B cell (primary cell): ENCODE measurements around the gene CADM2. TPM values are rescaled to one million over a fixed set of nuclear protein-coding genes. Genes with fewer than 3 reads are reported as not detected.

Experiments
- ATAC-seq: fragments of 200-7000 bp; cut with Tn5 transposase; one replicate; pipeline ENCODE4 v1.10.0; 2021; ENCODE audit warnings: low read depth, mild to moderate bottlenecking, moderate number of reproducible peaks, moderate library complexity
- CTCF ChIA-PET: fragments of 350-600 bp; sonication (Branson Sonifier 250); formaldehyde crosslinking; loops from one replicate; lab custom pipeline; 2021; ENCODE audit warnings: antibody characterized with exemption, inconsistent platforms; lab: Charles Lee
- POLR2A ChIA-PET: fragments of 350-600 bp; sonication (Branson Sonifier 250); formaldehyde crosslinking; loops from one replicate; lab custom pipeline; 2021; ENCODE audit warnings: antibody characterized with exemption; lab: Charles Lee
- DNase-seq: peaks from one replicate; pipeline ENCODE4 v3.0.0; 2013
- H2AFZ ChIP-seq: 2 replicates; pipeline ENCODE4 v1.6.1; 2012; ENCODE audit warnings: mild to moderate bottlenecking, low read depth, low read length; ENCODE audit not compliant: insufficient read depth, poor library complexity, severe bottlenecking
- H3K27ac ChIP-seq, 2 donors: 1 replicate in 1 of 2; 2 replicates in 1 of 2; pipeline ENCODE4 v1.5.1; 2012 to 2013; ENCODE audit warnings: low read length in 2 of 2, mild to moderate bottlenecking in 2 of 2, moderate library complexity in 1 of 2
- H3K27me3 ChIP-seq, 4 experiments: fragments of 200-600 bp in 1 of 4; sonication (generic) in 1 of 4; replicated peaks in 1 of 4; 1 replicate in 2 of 4; 2 replicates in 2 of 4; pipeline versions ENCODE4 v1.6.1 to v1.7.0; 2013 to 2016; ENCODE audit warnings: low read length in 3 of 4, mild to moderate bottlenecking in 2 of 4, mixed read lengths in 1 of 4, moderate library complexity in 1 of 4; ENCODE audit not compliant: insufficient read depth in 4 of 4, control insufficient read depth in 3 of 4; ENCODE audit errors: control extremely low read depth in 1 of 4
- H3K36me3 ChIP-seq, 2 experiments: replicated peaks in 1 of 2; 1 replicate in 1 of 2; 2 replicates in 1 of 2; pipeline versions ENCODE4 v1.6.1 to v1.7.1; 2013; ENCODE audit warnings: low read length in 1 of 2; ENCODE audit not compliant: insufficient read depth in 2 of 2, control insufficient read depth in 1 of 2; ENCODE audit errors: control extremely low read depth in 1 of 2, extremely low read depth in 1 of 2
- H3K4me1 ChIP-seq, 2 donors: fragments of 200-600 bp in 1 of 2; sonication (generic) in 1 of 2; 1 replicate in 1 of 2; 2 replicates in 1 of 2; pipeline versions ENCODE4 v1.5.1 to v1.6.1; 2013 to 2017; ENCODE audit warnings: low read length in 2 of 2; ENCODE audit not compliant: control insufficient read depth in 2 of 2, insufficient read depth in 2 of 2
- H3K4me2 ChIP-seq: replicated peaks from 2 replicates; pipeline ENCODE3; 2012; ENCODE audit warnings: mild to moderate bottlenecking, low read depth, low read length; ENCODE audit not compliant: poor library complexity, severe bottlenecking
- H3K4me3 ChIP-seq, 5 experiments: fragments of 200-600 bp in 1 of 5; sonication (generic) in 1 of 5; 1 replicate in 3 of 5; 2 replicates in 2 of 5; pipeline versions ENCODE4 v1.5.1 to v1.7.0; 2011 to 2016; ENCODE audit warnings: low read length in 4 of 5, mild to moderate bottlenecking in 4 of 5, low read depth in 2 of 5, control low read depth in 1 of 5, moderate library complexity in 1 of 5; ENCODE audit not compliant: insufficient read depth in 1 of 5; ENCODE audit errors: control extremely low read depth in 1 of 5, extremely low read depth in 1 of 5
- H3K79me2 ChIP-seq: fragments of 200-600 bp; sonication (generic); one replicate; pipeline ENCODE4 v1.6.0; 2016; ENCODE audit warnings: low read length; ENCODE audit not compliant: control insufficient read depth, insufficient read depth
- H3K9ac ChIP-seq: fragments of 200-600 bp; sonication (generic); 2 replicates; pipeline ENCODE4 v1.6.1; 2017; ENCODE audit warnings: mild to moderate bottlenecking, low read length, moderate library complexity
- H3K9me3 ChIP-seq, 3 donors: one replicate each; pipeline versions ENCODE4 v1.6.1 to v1.7.1; 2013; ENCODE audit warnings: low read length in 2 of 3; ENCODE audit not compliant: control insufficient read depth in 2 of 3, insufficient read depth in 1 of 3; ENCODE audit errors: control extremely low read depth in 1 of 3
- H4K20me1 ChIP-seq: 2 replicates; pipeline ENCODE4 v1.6.0; 2012; ENCODE audit warnings: mild to moderate bottlenecking, low read length; ENCODE audit not compliant: insufficient read depth, control insufficient read depth, poor library complexity, severe bottlenecking
- H3K27ac Mint-ChIP-seq: one replicate; pipeline ENCODE4 v1.8.0; 2021; ENCODE audit warnings: mixed read lengths
- H3K27me3 Mint-ChIP-seq: one replicate; pipeline ENCODE4 v1.8.0; 2021; ENCODE audit warnings: mixed read lengths
- H3K4me1 Mint-ChIP-seq: one replicate; pipeline ENCODE4 v1.8.0; 2021; ENCODE audit warnings: mixed read lengths
- H3K4me3 Mint-ChIP-seq: one replicate; pipeline ENCODE4 v1.8.0; 2021; ENCODE audit warnings: mixed read lengths
- H3K9me3 Mint-ChIP-seq: one replicate; pipeline ENCODE4 v1.8.0; 2022; ENCODE audit warnings: mixed read lengths; ENCODE audit not compliant: insufficient read depth
- EZH2 ChIP-seq: IDR thresholded peaks from 2 replicates; pipeline ENCODE4 v1.6.1; 2012; ENCODE audit warnings: borderline replicate concordance, low read depth, mild to moderate bottlenecking, moderate library complexity, low read length; ENCODE audit not compliant: insufficient read depth, poor library complexity, severe bottlenecking
- WGBS: methylation state at CpG from one replicate; pipeline ENCODE4 v1.1.5; 2013; ENCODE audit warnings: missing lambda C conversion rate; ENCODE audit not compliant: insufficient coverage; 5-methylcytosine and 5-hydroxymethylcytosine counted together
- intact Hi-C: fragments of 100-400 bp; cut with micrococcal nuclease; formaldehyde crosslinking; loops from one replicate; pipeline ENCODE4 v1.10.0; 2022
- polyA plus RNA-seq: library from polyadenylated mRNA; depleted of rRNA; stranded (reverse); fragments of >200 nt; gene quantifications from 2 replicates; pipeline ENCODE4 v1.2.3, GENCODE V29; 2012
- total RNA-seq, 2 donors: library from RNA; stranded (reverse); fragments of 120-200 nt in 1 of 2; gene quantifications; 1 replicate in 1 of 2; 2 replicates in 1 of 2; pipeline versions ENCODE4 v1.2.3 to v1.2.4, GENCODE V29; 2013 to 2022
- TF ChIP-seq, protein P1 (sequence below): fragments of 200-600 bp; IDR thresholded peaks from one replicate; pipeline ENCODE4 v1.8.0; 2022; ENCODE audit warnings: antibody characterized with exemption, mild to moderate bottlenecking

The CADM2 gene
- total and polyA plus RNA-seq, 2 donors (not counting 1 experiment from before 2014, with no cell fraction given) = 0.10 to 0.37 TPM

DNA sequence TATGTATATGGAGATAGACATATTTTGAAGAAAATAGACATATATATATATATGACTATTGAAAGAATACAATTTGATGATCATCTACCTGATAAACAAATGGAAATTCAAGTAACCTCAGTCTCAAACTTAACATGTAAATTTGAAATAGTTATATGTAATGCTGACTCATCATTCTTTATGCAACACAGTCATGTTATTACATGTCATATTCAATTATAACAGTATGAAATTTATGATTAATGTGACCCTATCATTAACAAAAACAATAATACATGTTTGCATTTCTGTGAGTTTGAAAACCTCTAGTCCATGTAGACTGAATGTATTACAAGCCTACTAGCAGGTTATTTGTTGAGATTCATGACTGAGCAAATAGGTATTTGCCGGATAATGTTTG is 204.1 kb downstream of the CADM2 start:
- Histone ChIP-seq H3K4me2 (no peak overlapping the region), H2AFZ (no peak overlapping the region), H3K9ac (no peak overlapping the region), H3K27me3 (no peaks in the 10 kb centered on the region), H3K27ac (no peak overlapping the region), H3K79me2 (no peaks in the 10 kb centered on the region), H3K36me3 (no peaks in the 10 kb centered on the region), H3K4me3 (no peak overlapping the region), H3K4me1 (no peaks in the 10 kb centered on the region), H3K9me3 (no peaks in the 10 kb centered on the region), H4K20me1 (no peaks in the 10 kb centered on the region)
- Mint-ChIP-seq H3K4me1 (no peaks in the 10 kb centered on the region), H3K9me3 (no peaks in the 10 kb centered on the region), H3K27me3 (no peaks in the 10 kb centered on the region), H3K27ac (no peak overlapping the region), H3K4me3 (no peak overlapping the region)
- ChIA-PET CTCF (no interaction called here), POLR2A (no interaction called here)
- WGBS = 100% methylated on average over 1 of the region's 1 CpG
- intact Hi-C loops = no loop called here
- no peak for ATAC-seq
- no peak for DNase-seq
- no peak for TF ChIP-seq EZH2
- TF ChIP-seq, protein P1, sequence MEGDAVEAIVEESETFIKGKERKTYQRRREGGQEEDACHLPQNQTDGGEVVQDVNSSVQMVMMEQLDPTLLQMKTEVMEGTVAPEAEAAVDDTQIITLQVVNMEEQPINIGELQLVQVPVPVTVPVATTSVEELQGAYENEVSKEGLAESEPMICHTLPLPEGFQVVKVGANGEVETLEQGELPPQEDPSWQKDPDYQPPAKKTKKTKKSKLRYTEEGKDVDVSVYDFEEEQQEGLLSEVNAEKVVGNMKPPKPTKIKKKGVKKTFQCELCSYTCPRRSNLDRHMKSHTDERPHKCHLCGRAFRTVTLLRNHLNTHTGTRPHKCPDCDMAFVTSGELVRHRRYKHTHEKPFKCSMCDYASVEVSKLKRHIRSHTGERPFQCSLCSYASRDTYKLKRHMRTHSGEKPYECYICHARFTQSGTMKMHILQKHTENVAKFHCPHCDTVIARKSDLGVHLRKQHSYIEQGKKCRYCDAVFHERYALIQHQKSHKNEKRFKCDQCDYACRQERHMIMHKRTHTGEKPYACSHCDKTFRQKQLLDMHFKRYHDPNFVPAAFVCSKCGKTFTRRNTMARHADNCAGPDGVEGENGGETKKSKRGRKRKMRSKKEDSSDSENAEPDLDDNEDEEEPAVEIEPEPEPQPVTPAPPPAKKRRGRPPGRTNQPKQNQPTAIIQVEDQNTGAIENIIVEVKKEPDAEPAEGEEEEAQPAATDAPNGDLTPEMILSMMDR = no peak

DNA sequence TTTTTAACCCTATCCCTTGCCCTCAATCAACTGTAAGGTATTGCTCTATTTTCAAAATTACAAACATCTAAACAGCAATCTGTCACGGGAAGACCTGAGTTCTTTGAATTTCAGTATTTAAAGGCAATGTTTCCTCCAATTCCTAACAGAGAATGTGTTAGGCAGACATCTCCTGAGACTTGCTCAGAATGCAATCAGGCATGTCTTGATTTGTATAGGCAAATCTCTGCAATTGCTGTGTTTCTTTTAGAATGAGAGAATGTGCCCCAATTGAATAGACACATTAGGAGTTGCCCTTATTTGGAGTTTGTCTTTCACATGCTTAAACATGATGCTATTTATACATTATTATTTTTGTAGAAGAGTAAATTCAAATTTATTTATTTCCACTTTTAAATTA is 205.6 kb downstream of the CADM2 start:
- Histone ChIP-seq H3K4me2 (no peak overlapping the region), H3K4me3 (no peak overlapping the region), H2AFZ (no peak overlapping the region), H3K27me3 (no peaks in the 10 kb centered on the region), H4K20me1 (no peaks in the 10 kb centered on the region), H3K79me2 (no peaks in the 10 kb centered on the region), H3K9ac (no peak overlapping the region), H3K27ac (no peak overlapping the region), H3K9me3 (no peaks in the 10 kb centered on the region), H3K4me1 (no peaks in the 10 kb centered on the region), H3K36me3 (no peaks in the 10 kb centered on the region)
- ChIA-PET CTCF (no interaction called here), POLR2A (no interaction called here)
- Mint-ChIP-seq H3K9me3 (no peaks in the 10 kb centered on the region), H3K27me3 (no peaks in the 10 kb centered on the region), H3K27ac (no peak overlapping the region), H3K4me1 (no peaks in the 10 kb centered on the region), H3K4me3 (no peak overlapping the region)
- DNase-seq (no peak), ATAC-seq (no peak)
- TF ChIP-seq, protein P1 = no peak
- no peak for TF ChIP-seq EZH2
- WGBS = no CpG with 5 or more reads among the region's 1 CpG
- intact Hi-C loops = no loop called here
